Neural cell (in vitro differentiated cells): ENCODE results near the gene OR10D3.

Source experiments
- EP300 ChIP-seq: fragments of 450-650 bp; conservative IDR thresholded peaks from 2 replicates; pipeline ENCODE4 v1.6.1; 2014; ENCODE audit warnings: antibody characterized with exemption, mild to moderate bottlenecking, moderate library complexity; ENCODE audit not compliant: poor library complexity, severe bottlenecking
- EZH2 ChIP-seq: fragments of 200-600, 300-800 bp; shearing (Covaris generic), sonication (generic); IDR thresholded peaks from 2 replicates; pipeline ENCODE4 v1.6.1; 2014; ENCODE audit warnings: antibody characterized with exemption, low read length, borderline replicate concordance, mild to moderate bottlenecking; ENCODE audit not compliant: insufficient read depth, poor library complexity, severe bottlenecking
- MXI1 ChIP-seq: fragments of 450-650 bp; conservative IDR thresholded peaks from 2 replicates; pipeline ENCODE4 v1.6.1; 2014; ENCODE audit warnings: antibody characterized with exemption, mild to moderate bottlenecking; ENCODE audit not compliant: poor library complexity, severe bottlenecking
- POLR2AphosphoS5 ChIP-seq: IDR thresholded peaks from 2 replicates; pipeline ENCODE4 v1.6.1; 2012
- RAD21 ChIP-seq: fragments of 450-650 bp; conservative IDR thresholded peaks from 2 replicates; pipeline ENCODE4 v1.6.1; 2014; ENCODE audit warnings: antibody characterized with exemption, mild to moderate bottlenecking, moderate library complexity
- REST ChIP-seq: IDR thresholded peaks from 2 replicates; pipeline ENCODE4 v1.6.1; 2012; ENCODE audit warnings: borderline replicate concordance
- SMC3 ChIP-seq: fragments of 450-650 bp; conservative IDR thresholded peaks from 2 replicates; pipeline ENCODE4 v1.6.1; 2014; ENCODE audit warnings: antibody characterized with exemption, mild to moderate bottlenecking, moderate library complexity; ENCODE audit not compliant: poor library complexity
- TAF1 ChIP-seq: IDR thresholded peaks from 2 replicates; pipeline ENCODE4 v1.6.1; 2012; ENCODE audit warnings: low read depth
- TF ChIP-seq, protein P1 (sequence below): fragments of 450-650 bp; IDR thresholded peaks from 2 replicates; pipeline ENCODE4 v1.5.1; 2014; ENCODE audit warnings: antibody characterized with exemption, mild to moderate bottlenecking, moderate library complexity; ENCODE audit not compliant: poor library complexity, severe bottlenecking

DNA sequence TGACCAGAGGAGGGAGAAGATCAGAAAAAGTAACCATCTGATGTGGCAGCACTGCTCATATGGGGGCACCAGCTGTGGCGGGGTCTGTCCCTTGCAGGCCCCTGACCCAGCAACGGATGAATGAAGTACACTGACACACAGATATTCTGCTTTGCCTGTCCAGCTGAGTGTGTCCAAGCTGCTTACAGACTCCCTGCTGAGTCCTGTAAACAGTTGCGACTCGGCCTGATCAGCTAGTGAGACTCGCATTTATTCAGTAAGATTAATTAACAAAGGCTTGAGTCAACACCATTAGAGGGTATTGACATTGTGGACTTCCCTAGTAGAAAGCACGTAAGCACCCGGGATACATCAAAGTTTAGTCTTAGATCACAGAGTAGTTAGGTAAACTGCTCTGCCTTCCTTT lies 15.3 kb upstream of the OR10D3 start:
- TF ChIP-seq, protein P1, sequence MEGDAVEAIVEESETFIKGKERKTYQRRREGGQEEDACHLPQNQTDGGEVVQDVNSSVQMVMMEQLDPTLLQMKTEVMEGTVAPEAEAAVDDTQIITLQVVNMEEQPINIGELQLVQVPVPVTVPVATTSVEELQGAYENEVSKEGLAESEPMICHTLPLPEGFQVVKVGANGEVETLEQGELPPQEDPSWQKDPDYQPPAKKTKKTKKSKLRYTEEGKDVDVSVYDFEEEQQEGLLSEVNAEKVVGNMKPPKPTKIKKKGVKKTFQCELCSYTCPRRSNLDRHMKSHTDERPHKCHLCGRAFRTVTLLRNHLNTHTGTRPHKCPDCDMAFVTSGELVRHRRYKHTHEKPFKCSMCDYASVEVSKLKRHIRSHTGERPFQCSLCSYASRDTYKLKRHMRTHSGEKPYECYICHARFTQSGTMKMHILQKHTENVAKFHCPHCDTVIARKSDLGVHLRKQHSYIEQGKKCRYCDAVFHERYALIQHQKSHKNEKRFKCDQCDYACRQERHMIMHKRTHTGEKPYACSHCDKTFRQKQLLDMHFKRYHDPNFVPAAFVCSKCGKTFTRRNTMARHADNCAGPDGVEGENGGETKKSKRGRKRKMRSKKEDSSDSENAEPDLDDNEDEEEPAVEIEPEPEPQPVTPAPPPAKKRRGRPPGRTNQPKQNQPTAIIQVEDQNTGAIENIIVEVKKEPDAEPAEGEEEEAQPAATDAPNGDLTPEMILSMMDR = no peak
- TF ChIP-seq EZH2 = no peak
- no peak for TF ChIP-seq SMC3
- TF ChIP-seq TAF1 = no peak
- TF ChIP-seq EP300 = no peak
- TF ChIP-seq MXI1 = no peak
- no peak for TF ChIP-seq POLR2AphosphoS5
- no peak for TF ChIP-seq RAD21
- TF ChIP-seq REST = no peak
